ENCODE measurements around the gene DUSP6.
A peak's percentile ranks its signal among the peaks of the same experiment; 100 is the strongest.

The DUSP6 gene

GRCh38 chr12:89373763-89374572 is 21.7 kb upstream of the DUSP6 start:
- DNase-seq (ENCODE audit: low spot score): no peak

- DNase-seq (ENCODE audit: low spot score): no peak
Measured at GRCh38 chr12:89372584-89373370, 20.5 kb upstream of the DUSP6 start.

- DNase-seq (ENCODE audit: low spot score): no peak
Measured at GRCh38 chr12:89370850-89371249, 18.5 kb upstream of the DUSP6 start.

- no peak for DNase-seq (ENCODE audit: low spot score)
Measured at GRCh38 chr12:89370421-89370831, 18.1 kb upstream of the DUSP6 start.

GRCh38 chr12:89369166-89369565 is 16.9 kb upstream of the DUSP6 start:
- DNase-seq (ENCODE audit: low spot score): no peak

- DNase-seq (ENCODE audit: low spot score): no peak
Measured at GRCh38 chr12:89368391-89368790, 16.1 kb upstream of the DUSP6 start.

GRCh38 chr12:89366676-89367364 is 14.5 kb upstream of the DUSP6 start:
- DNase-seq (ENCODE audit: low spot score): no peak

GRCh38 chr12:89364631-89365030 is 12.3 kb upstream of the DUSP6 start:
- DNase-seq (ENCODE audit: low spot score): no peak

GRCh38 chr12:89364058-89364457 is 11.8 kb upstream of the DUSP6 start:
- DNase-seq (ENCODE audit: low spot score): no peak

GRCh38 chr12:89363582-89363981 is 11.3 kb upstream of the DUSP6 start:
- DNase-seq (ENCODE audit: low spot score): no peak

GRCh38 chr12:89363084-89363483 is 10.8 kb upstream of the DUSP6 start:
- DNase-seq (ENCODE audit: low spot score): no peak

GRCh38 chr12:89359615-89360014 is 7.3 kb upstream of the DUSP6 start:
- no peak for DNase-seq (ENCODE audit: low spot score)

- no peak for DNase-seq (ENCODE audit: low spot score)
Measured at GRCh38 chr12:89358805-89359204, 6.5 kb upstream of the DUSP6 start.

- no peak for DNase-seq (ENCODE audit: low spot score)
Measured at GRCh38 chr12:89357297-89357730, 5.0 kb upstream of the DUSP6 start.

GRCh38 chr12:89356069-89356665 is 3.9 kb upstream of the DUSP6 start:
- DNase-seq (ENCODE audit: low spot score): no peak

GRCh38 chr12:89355243-89356068 is 3.2 kb upstream of the DUSP6 start:
- no peak for DNase-seq (ENCODE audit: low spot score)

- no peak for DNase-seq (ENCODE audit: low spot score)
Measured at GRCh38 chr12:89354612-89355067, 2.3 kb upstream of the DUSP6 start.

- DNase-seq (ENCODE audit: low spot score): peak; percentile 55
Measured at GRCh38 chr12:89353823-89354611, 1.7 kb upstream of the DUSP6 start.

GRCh38 chr12:89353188-89353822 is 1.0 kb upstream of the DUSP6 start:
- peak; percentile 71 for DNase-seq (ENCODE audit: low spot score)

- DNase-seq (ENCODE audit: low spot score): no peak
Measured at GRCh38 chr12:89352242-89352491, 134 bp downstream of the DUSP6 start.
